Measurements from ENCODE around the gene DOC2B.

GRCh38 chr17:172401-172800 is 9.0 kb downstream of the DOC2B start:
- TF ChIP-seq CTCF (IDR thresholded peaks at IDR 0.05), result no peak
- no peak for TF ChIP-seq MYBL2 (CRISPR knock-in tag; IDR thresholded peaks at IDR 0.05)
- no peak for TF ChIP-seq ETV6 (CRISPR knock-in tag; IDR thresholded peaks at IDR 0.05)
- TF ChIP-seq ATF2 (CRISPR knock-in tag; IDR thresholded peaks at IDR 0.05; ENCODE audit: borderline replicate concordance, low read depth), result no peak
- TF ChIP-seq GTF2I (CRISPR knock-in tag; conservative IDR thresholded peaks at IDR 0.05), result no peak
- no peak for TF ChIP-seq USF1 (CRISPR knock-in tag; IDR thresholded peaks at IDR 0.05)
- no peak for TF ChIP-seq GRHL2 (CRISPR knock-in tag; IDR thresholded peaks at IDR 0.05; ENCODE audit: insufficient replicate concordance, severe bottlenecking)
- TF ChIP-seq MAX (CRISPR knock-in tag; IDR thresholded peaks at IDR 0.05), result no peak
- TF ChIP-seq TCF7 (CRISPR knock-in tag; IDR thresholded peaks at IDR 0.05; ENCODE audit: low read depth), result no peak
- no peak for TF ChIP-seq FOXK1 (CRISPR knock-in tag; IDR thresholded peaks at IDR 0.05)
